ENCODE results near the gene CAMK2D. TPM values are rescaled to one million over a fixed set of nuclear protein-coding genes. Genes with fewer than 3 reads are reported as not detected.

CAMK2D gene
- total RNA-seq, 1 experiment from 2014 or later = 35.8 TPM

- Histone ChIP-seq H3K4me1 (ENCODE audit: insufficient read depth, low read length, poor library complexity, severe bottlenecking) (peaks cover 13% of the 10 kb centered on the region), H3K27me3 (replicated peaks; ENCODE audit: insufficient read depth, low read depth, low read length, poor library complexity) (no peaks in the 10 kb centered on the region), H3K27ac (ENCODE audit: low read depth, low read length, poor library complexity, severe bottlenecking) (no peak overlapping the region), H3K36me3 (ENCODE audit: insufficient read depth, low read length, poor library complexity, severe bottlenecking) (no peaks in the 10 kb centered on the region), H3K4me3 (ENCODE audit: low read depth, low read length, poor library complexity, severe bottlenecking) (no peak overlapping the region), H3K9me3 (ENCODE audit: low read depth, low read length, poor library complexity, severe bottlenecking) (no peaks in the 10 kb centered on the region)
- intact Hi-C loops (cut with micrococcal nuclease; ENCODE audit: unreplicated experiment) = no loop called here
- no peak for DNase-seq (ENCODE audit: low spot score)
- CTCF ChIA-PET = no interaction called here
- TF ChIP-seq, protein P1, sequence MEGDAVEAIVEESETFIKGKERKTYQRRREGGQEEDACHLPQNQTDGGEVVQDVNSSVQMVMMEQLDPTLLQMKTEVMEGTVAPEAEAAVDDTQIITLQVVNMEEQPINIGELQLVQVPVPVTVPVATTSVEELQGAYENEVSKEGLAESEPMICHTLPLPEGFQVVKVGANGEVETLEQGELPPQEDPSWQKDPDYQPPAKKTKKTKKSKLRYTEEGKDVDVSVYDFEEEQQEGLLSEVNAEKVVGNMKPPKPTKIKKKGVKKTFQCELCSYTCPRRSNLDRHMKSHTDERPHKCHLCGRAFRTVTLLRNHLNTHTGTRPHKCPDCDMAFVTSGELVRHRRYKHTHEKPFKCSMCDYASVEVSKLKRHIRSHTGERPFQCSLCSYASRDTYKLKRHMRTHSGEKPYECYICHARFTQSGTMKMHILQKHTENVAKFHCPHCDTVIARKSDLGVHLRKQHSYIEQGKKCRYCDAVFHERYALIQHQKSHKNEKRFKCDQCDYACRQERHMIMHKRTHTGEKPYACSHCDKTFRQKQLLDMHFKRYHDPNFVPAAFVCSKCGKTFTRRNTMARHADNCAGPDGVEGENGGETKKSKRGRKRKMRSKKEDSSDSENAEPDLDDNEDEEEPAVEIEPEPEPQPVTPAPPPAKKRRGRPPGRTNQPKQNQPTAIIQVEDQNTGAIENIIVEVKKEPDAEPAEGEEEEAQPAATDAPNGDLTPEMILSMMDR (conservative IDR thresholded peaks at IDR 0.05; ENCODE audit: low read depth, low read length) = no peak
- no peak for TF ChIP-seq EZH2 (IDR thresholded peaks at IDR 0.05; ENCODE audit: borderline replicate concordance, low read depth, low read length, poor library complexity, severe bottlenecking)
- no TSS peak for BruUV-seq (replicated peaks)
- POLR2A ChIA-PET (ENCODE audit: low non-redundant PET) = no interaction called here
These were observed 18.9 kb downstream of the CAMK2D start for GRCh38 chr4:113742643-113743042.

DNA sequence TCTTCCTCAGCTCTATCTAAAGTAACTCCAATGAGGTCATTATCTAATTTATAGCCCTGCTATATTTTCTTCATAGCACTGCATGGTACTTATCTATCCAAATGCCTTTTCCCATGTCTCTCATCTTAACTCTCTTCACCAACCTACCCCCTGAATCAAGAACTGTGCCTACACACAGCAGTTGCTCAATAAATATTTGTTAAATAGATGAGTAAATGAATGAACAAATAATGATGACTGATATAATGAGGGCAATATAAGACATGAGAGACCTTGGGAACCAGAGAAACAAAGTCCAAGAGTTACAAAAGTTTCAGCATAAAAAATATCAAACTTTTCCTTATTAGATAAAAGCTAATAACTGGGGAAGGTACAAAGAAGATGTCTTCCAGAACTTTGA is 19.6 kb downstream of the CAMK2D start:
- H3K27me3 ChIP-seq (replicated peaks; ENCODE audit: insufficient read depth, low read depth, low read length, poor library complexity) = no peaks in the 10 kb centered on the region
- CTCF ChIA-PET = no interaction called here
- intact Hi-C loops (cut with micrococcal nuclease; ENCODE audit: unreplicated experiment) = no loop called here
- peaks cover 13% of the 10 kb centered on the region for H3K4me1 ChIP-seq (ENCODE audit: insufficient read depth, low read length, poor library complexity, severe bottlenecking)
- no peak for DNase-seq (ENCODE audit: low spot score)
- TF ChIP-seq, protein P1 (conservative IDR thresholded peaks at IDR 0.05; ENCODE audit: low read depth, low read length) = no peak
- TF ChIP-seq EZH2 (IDR thresholded peaks at IDR 0.05; ENCODE audit: borderline replicate concordance, low read depth, low read length, poor library complexity, severe bottlenecking) = no peak
- no TSS peak for BruUV-seq (replicated peaks)
- H3K9me3 ChIP-seq (ENCODE audit: low read depth, low read length, poor library complexity, severe bottlenecking) = no peaks in the 10 kb centered on the region
- no peak overlapping the region for H3K27ac ChIP-seq (ENCODE audit: low read depth, low read length, poor library complexity, severe bottlenecking)
- no peaks in the 10 kb centered on the region for H3K36me3 ChIP-seq (ENCODE audit: insufficient read depth, low read length, poor library complexity, severe bottlenecking)
- H3K4me3 ChIP-seq (ENCODE audit: low read depth, low read length, poor library complexity, severe bottlenecking) = no peak overlapping the region
- POLR2A ChIA-PET (ENCODE audit: low non-redundant PET) = no interaction called here

DNA sequence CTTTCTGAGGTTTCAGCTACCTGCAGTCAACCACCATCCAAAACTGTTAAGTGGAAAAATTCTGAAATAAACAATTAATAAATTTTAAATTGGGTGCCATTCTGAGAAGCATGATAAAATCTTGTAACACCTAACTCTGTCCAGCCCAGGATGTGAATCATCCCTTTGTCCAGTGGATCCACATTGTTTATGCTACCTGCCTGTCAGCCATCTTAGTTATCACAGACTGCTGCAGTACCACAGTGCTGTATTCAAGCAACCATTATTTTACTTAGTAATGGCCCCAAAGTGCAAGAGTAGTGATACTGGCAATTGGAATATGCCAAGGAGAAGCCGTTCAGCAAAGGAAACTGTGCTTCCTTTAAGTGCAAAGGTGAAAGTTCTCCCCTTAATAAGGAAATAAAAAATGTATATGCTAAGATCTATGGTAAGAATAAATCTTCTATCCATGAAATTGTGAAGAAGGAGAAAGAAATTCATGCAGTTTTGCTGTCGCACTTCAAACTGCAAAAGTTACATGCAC is 20.6 kb downstream of the CAMK2D start:
- no peak for TF ChIP-seq EZH2 (IDR thresholded peaks at IDR 0.05; ENCODE audit: borderline replicate concordance, low read depth, low read length, poor library complexity, severe bottlenecking)
- TF ChIP-seq, protein P1 (conservative IDR thresholded peaks at IDR 0.05; ENCODE audit: low read depth, low read length) = no peak
- H3K4me3 ChIP-seq (ENCODE audit: low read depth, low read length, poor library complexity, severe bottlenecking) = no peak overlapping the region
- peaks cover 13% of the 10 kb centered on the region for H3K4me1 ChIP-seq (ENCODE audit: insufficient read depth, low read length, poor library complexity, severe bottlenecking)
- no peaks in the 10 kb centered on the region for H3K27me3 ChIP-seq (replicated peaks; ENCODE audit: insufficient read depth, low read depth, low read length, poor library complexity)
- H3K27ac ChIP-seq (ENCODE audit: low read depth, low read length, poor library complexity, severe bottlenecking) = no peak overlapping the region
- H3K9me3 ChIP-seq (ENCODE audit: low read depth, low read length, poor library complexity, severe bottlenecking) = no peaks in the 10 kb centered on the region
- no peak for DNase-seq (ENCODE audit: low spot score)
- intact Hi-C loops (cut with micrococcal nuclease; ENCODE audit: unreplicated experiment) = no loop called here
- BruUV-seq (replicated peaks) = no TSS peak
- no peaks in the 10 kb centered on the region for H3K36me3 ChIP-seq (ENCODE audit: insufficient read depth, low read length, poor library complexity, severe bottlenecking)
- CTCF ChIA-PET = no interaction called here
- POLR2A ChIA-PET (ENCODE audit: low non-redundant PET) = no interaction called here
